GM12874 (cell line): Measurements from ENCODE around the gene RREB1.

Source experiments
- CTCF ChIP-seq: IDR thresholded peaks from 2 replicates; pipeline ENCODE4 v1.5.1; 2011; ENCODE audit warnings: low read depth, mild to moderate bottlenecking, control low read depth, low read length, moderate library complexity; ENCODE audit not compliant: insufficient read depth

Gene RREB1

GRCh38 chr6:7107578-7108195 is at the start of gene RREB1:
Gene RREB1, plus strand, starts transcription at chr6:7107961. Its CDS starts 73,951 bp downstream, at chr6:7181912.
- no peak for TF ChIP-seq CTCF

- no peak for TF ChIP-seq CTCF
Observed at GRCh38 chr6:7058250-7058923, 49.4 kb upstream of the RREB1 start.

- TF ChIP-seq CTCF: no peak
Observed at GRCh38 chr6:7060769-7061516, 46.8 kb upstream of the RREB1 start.

- no peak for TF ChIP-seq CTCF
Observed at GRCh38 chr6:7062451-7063162, 45.2 kb upstream of the RREB1 start.

GRCh38 chr6:7067305-7067704 is 40.5 kb upstream of the RREB1 start:
- no peak for TF ChIP-seq CTCF

GRCh38 chr6:7071405-7071804 is 36.4 kb upstream of the RREB1 start:
- TF ChIP-seq CTCF: no peak

- TF ChIP-seq CTCF: no peak
Observed at GRCh38 chr6:7073082-7073820, 34.5 kb upstream of the RREB1 start.
